K562 (cell line): ENCODE data around the gene NR2F1.

Experiments
- KLF6 ChIP-seq: fragments of 250-450 bp; sonication (Bioruptor Pico); IDR thresholded peaks from 2 replicates; pipeline ENCODE4 v1.4.0; 2020; ENCODE audit warnings: mild to moderate bottlenecking, moderate library complexity, borderline replicate concordance
- NONO ChIP-seq, 2 experiments: fragments of 200-400 bp in 1 of 2; fragments of 450-650 bp in 1 of 2; formaldehyde crosslinking in 1 of 2; IDR thresholded peaks; 2 replicates each; pipeline ENCODE4 v1.6.1; 2017; ENCODE audit warnings: low read depth in 2 of 2, mild to moderate bottlenecking in 2 of 2, moderate library complexity in 2 of 2, low read length in 1 of 2
- TF ChIP-seq, protein P1 (sequence below): fragments of 450-650 bp; formaldehyde crosslinking; IDR thresholded peaks from 2 replicates; pipeline ENCODE4 v1.4.0; 2020; ENCODE audit warnings: mild to moderate bottlenecking, moderate library complexity

DNA sequence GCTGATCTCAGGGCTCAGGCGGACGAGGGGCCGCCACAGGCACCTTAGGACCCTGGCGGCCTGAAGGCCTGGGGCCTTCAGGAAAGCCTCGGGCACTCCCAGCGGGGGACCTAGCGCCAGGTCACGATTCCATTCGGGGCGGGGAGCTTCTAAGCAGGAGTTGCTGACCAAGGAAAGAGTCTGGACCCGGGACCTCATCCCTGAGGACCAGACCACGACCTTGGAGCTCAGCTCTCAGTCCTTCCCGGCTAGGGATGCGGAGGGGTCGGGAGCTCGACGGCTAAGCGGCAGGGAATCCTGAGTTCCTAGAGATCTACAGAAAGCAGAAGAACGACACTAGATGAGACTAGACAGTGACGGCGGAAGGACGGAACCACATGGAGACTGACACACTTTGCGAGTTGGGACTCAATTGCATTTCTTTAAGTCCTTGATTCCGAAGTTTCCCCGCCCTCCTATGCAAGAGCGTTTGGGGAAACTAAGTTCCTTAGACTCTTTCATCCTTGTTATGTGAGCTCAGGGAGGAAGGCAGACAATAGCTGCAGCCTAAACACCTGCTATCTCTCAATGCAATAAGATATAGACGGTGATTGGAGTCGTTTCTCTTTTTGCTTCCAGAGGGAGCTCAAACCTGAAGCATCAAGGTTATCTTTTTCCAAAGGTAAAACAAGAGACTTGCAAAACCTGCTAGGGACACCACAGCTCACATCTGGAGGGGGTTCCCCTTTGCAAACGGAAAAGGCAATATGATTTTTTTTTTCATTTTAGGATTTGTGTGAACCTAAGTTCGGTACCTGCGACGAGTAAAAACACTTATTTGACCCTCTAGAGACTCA is 11.7 kb upstream of the NR2F1 start:
- no peak for TF ChIP-seq NONO (IDR thresholded peaks at IDR 0.05; ENCODE audit: low read depth in 2 of 2, low read length in 1 of 2)
- TF ChIP-seq KLF6 (CRISPR knock-in tag) = no peak
- TF ChIP-seq, protein P1, sequence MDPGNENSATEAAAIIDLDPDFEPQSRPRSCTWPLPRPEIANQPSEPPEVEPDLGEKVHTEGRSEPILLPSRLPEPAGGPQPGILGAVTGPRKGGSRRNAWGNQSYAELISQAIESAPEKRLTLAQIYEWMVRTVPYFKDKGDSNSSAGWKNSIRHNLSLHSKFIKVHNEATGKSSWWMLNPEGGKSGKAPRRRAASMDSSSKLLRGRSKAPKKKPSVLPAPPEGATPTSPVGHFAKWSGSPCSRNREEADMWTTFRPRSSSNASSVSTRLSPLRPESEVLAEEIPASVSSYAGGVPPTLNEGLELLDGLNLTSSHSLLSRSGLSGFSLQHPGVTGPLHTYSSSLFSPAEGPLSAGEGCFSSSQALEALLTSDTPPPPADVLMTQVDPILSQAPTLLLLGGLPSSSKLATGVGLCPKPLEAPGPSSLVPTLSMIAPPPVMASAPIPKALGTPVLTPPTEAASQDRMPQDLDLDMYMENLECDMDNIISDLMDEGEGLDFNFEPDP = no peak
